Embryonic facial prominence (tissue), 1 donor: ENCODE data around the gene TMEM120A.

Experiments
- DNase-seq: peaks from one replicate; pipeline ENCODE4 v3.0.0-alpha.2; 2016; ENCODE audit errors: extremely low spot score

The TMEM120A gene

DNA sequence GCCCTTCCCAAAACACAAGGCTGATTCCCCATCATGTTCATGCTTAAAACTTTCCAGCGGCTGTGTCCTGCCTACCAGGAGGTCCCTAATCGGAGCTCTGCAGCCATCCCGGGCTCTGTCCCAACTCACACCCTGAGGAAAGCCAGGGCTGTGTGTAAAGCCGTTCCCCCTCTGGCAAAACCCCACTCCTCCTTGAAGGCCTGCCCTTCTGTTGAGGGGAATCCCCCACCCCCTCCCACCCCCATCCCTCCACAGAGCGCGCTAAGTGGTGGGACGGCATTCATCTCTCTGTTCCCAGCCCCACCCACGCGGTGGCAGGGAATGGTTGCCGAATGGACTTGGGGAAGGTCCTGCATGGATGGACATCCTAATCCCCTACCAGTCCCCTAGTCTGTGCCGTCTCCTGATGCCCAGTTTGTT, 667 bp upstream of the TMEM120A start:
- no peak for DNase-seq

DNA sequence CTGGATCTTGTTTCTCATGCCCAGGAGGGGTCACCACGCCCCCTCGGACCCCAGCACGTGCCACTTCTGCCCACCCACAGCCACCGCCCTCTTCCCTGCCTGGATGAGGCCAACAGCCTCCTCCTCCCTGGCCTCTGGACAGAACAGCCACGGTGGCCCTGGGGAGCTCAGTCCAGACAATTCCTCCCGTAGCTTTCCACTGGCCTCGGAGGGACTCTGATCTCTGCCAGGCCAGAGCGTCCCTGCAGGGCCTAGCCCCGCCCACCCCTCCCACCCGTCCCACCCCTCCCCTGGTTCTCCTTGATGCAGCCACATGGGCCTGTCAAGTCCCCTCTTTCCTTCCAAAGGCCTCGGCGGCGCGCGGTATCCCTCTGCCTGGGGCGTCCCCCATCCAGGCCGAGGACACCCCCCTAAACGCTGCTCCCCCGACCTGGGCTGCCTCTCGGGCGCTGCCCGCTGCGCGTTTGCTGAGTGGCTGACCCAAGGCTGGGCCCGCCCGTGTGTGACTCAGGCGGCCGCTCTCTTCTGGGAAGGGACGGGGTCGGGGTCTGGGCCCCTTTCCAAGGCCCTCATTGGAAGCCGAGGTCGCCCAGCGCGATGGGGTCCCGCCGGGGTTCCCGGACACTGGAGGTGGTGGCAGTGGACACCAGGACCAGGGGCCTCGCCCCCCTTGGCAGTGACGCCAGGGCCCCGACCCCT, 557 bp downstream of the TMEM120A start:
- no peak for DNase-seq

DNA sequence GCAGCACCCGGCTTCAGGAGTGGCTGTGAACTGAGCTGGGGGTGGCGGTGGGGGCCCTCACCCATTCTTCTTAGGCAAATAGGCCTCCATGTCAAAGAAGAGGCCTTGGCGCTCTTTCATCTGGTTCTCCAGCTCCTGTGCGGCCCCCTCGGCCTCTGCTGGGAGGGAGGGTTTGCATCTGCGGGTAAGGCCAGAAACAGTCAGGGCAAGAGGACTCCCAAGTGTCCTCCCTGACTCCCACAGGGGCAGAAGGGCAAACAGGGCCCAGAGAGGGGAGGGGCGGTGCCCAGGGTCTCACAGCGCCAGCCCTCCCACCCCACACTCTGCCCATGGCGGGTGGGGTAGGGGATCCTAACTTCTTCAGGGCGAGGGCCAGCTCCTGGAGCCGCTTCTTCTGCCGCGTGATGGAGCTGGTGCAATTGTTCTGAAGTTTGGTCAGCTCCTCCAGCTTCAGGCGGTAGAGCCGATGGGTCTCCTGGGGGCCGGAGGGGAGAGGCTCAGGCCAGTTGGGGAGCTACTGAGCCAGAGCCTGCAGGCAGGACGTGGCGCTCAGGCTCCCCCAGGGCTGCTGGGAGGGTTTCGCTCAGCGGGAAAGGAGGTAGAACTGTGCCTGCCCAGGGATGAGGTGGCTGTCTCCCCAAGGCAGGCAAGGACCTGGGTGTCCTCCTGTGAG, 2.2 kb downstream of the TMEM120A start:
- DNase-seq = no peak

DNA sequence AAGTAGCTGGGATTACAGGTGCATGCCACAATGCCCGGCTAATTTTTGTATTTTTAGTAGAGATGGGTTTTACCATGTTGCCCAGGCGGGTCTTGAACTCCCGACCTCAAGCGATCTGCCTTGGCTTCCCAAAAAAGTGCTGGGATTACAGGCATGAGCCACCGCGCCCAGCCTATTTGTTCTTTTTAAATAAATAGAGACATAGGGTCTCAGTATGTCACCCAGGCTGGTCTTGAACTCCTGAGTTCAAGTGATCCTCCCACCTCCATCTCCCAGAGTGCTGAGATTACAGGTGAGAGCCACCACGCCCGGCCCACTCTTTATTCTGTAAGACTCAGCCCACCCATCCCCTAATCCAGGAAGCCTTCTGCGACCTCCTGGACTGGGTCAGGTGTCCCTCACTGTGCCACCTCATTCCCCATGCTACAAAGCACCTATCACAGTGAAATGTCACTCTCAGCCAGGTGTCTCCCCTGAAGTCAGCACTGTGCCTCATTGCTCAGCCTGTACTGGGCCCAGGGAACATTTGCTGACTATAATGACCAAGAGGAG, 2.8 kb downstream of the TMEM120A start:
- DNase-seq = no peak

DNA sequence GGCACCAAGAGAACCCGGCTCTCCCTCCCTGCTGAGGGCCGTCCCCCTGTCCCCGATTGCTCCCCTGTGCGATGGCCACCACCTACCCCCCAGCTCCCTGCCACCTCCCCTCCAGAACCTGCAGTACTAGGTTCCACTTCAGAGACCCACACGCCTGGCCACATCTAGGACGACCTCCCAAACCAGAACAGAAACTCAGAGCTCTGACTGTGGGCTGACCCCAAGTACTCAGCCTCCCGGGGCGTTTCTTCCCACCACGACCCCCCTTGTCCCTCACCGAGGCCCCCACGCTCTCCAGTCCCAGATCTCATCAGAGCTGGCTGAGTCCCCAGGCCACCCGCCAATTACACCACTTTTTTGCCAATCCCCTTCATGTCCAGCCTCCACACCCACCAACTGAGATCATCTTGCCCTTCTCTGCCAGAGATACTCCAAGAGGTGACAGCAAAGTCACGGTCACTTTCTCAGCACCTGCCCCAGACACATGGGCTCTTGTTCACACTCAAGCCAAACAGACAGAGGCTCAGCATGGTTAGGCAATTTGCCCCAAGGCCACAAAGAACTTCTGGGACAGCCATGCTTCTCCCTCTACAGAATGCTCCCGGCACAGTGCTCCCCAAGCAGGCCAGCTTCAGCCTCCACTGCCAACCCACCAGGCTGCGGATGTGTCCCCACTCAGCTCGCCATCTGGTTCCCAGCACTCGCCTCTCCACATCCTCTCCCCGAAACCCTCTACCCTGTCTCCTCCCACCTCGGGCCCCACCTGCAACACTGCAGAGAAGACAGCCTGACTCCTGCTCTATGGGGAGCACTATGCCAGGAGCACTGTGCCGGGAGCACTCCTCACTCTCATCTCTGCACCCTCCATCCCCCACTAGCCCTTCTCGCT, 4.7 kb downstream of the TMEM120A start:
- DNase-seq = no peak

DNA sequence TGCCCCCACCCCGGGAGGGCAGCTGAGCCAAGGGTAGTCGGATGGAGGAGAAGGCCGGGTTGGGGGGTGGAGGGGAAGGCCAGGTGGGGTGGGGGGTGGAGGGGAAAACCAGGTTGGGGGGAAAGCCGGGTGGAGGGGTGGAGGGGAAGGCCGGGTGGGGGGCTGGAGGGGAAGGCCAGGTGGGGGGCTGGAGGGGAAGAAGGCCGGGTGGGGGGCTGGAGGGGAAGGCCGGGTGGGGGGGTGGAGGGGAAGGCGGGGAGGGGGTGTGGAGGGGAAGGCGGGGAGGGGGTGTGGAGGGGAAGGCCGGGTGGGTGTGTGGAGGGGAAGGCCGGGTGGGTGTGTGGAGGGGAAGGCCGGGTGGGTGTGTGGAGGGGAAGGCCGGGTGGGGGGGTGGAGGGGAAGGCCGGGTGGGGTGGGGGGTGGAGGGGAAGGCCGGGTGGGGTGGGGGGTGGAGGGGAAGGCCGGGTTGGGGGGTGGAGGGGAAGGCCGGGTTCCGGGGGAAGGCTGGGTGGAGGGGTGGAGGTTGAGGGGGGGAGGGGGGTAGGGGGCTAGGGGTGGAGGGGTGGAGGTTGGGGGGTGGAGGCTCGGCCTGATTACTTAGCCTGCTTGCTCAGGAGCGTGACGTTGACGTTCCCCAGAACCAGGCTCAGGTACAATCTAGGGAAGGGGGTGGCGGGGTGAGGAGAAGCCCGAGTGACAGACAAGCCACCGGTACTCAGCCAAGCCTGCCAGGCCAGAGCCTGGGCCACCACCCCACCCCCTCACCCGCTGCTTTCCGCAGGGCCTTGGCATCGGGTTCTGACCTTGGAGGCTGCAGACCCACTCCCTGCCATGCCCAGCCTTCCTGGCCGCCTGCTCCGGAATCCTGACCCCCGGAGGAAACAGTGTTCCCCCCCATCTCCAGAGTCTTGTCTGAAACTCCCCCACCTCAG, 5.6 kb downstream of the TMEM120A start:
- DNase-seq = no peak

DNA sequence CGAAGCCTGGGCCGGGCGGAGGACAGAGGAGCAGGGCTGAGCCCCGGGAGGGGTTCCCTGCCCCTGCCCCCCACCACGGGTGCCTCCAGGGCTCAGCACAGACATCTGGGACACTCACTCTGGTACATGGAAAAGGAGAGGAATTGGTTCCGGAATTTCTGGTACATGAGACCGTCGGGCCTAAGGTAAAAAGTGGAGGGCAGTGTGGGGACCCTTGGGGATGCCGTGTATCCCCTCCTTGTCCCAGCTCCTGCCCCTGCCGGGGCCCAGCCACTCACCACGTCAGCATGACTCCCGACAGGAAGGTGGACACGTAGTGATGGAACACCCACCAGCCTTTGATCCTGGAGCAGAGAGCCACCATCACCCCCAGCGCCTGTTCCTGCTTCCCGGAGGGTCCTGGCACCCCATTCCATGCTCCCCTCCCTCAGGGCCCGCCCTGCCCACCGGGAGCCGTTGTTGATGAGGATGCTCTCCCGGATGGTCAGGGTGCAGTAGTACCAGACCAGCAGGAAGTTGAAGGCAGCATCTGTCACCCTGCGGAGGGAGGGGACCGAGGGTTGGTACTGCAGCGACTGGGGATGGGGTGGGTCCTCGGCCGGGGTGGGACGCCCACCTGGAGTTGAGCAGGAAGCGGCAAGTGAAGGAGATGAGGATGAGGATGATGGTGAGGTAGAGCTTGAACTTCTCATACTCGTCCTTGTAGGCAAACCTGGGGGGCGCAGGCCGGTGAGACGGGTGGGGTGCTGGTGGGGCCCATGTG, 6.4 kb downstream of the TMEM120A start:
- DNase-seq = no peak

DNA sequence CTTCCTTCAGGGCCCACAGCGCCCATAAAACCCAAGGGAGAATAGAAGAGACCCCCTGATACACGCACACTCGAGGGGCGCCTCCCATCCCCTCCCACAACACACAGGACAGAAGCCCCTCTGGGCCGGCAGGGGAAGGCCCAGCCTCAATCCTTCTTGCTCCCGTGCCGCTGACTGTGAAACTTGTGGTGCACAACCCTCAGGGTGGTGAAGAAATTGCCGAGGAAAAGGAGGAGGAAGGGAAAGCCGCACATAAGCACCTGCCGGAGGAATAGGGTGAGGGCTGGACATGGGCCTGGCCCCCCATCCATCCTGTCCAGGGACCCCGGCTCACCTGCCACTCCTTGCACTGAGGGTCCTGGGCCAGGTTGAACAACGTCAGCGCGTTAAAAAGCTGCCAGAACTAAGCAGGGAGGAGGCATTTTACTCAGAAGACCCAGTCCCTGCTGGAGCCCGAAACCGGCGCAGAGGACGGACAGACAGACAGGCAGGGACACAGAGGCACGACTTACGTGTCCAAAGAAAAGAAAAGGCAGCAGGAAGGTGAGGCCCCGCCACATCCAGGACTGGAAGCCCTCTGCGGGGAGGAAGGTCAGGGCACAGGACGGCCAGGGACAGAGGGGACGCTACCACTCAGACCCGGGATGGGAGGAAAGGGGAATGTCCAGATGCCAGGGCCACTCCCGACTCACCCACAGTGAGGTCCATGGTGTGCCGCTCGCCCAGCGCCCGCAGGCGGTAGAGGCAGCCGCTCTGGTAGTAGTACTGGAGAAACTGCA, 7.2 kb downstream of the TMEM120A start:
- DNase-seq = no peak

DNA sequence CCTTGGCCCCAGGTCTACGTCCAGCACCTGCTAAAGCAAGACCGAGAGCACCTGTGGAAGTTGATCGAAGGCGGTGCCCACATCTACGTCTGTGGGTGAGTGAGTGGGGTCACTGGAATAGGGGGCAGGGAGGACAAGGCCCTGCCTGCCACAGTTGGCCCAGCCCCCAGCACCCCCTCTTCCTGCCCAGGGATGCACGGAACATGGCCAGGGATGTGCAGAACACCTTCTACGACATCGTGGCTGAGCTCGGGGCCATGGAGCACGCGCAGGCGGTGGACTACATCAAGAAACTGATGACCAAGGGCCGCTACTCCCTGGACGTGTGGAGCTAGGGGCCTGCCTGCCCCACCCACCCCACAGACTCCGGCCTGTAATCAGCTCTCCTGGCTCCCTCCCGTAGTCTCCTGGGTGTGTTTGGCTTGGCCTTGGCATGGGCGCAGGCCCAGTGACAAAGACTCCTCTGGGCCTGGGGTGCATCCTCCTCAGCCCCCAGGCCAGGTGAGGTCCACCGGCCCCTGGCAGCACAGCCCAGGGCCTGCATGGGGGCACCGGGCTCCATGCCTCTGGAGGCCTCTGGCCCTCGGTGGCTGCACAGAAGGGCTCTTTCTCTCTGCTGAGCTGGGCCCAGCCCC, 8.1 kb downstream of the TMEM120A start:
- DNase-seq = no peak

DNA sequence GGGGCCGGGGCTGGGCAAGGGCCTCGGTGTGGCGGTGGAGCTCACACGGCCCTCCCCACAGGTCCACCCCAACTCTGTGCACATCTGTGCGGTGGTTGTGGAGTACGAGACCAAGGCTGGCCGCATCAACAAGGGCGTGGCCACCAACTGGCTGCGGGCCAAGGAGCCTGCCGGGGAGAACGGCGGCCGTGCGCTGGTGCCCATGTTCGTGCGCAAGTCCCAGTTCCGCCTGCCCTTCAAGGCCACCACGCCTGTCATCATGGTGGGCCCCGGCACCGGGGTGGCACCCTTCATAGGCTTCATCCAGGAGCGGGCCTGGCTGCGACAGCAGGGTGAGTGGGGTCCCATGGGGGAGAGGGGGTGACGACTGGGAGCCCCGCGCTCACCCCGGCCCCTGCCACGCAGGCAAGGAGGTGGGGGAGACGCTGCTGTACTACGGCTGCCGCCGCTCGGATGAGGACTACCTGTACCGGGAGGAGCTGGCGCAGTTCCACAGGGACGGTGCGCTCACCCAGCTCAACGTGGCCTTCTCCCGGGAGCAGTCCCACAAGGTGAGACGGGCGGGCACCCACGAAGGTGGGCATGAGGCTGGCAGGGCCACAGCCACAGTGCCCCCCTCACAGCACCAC, 8.8 kb downstream of the TMEM120A start:
- DNase-seq = no peak

DNA sequence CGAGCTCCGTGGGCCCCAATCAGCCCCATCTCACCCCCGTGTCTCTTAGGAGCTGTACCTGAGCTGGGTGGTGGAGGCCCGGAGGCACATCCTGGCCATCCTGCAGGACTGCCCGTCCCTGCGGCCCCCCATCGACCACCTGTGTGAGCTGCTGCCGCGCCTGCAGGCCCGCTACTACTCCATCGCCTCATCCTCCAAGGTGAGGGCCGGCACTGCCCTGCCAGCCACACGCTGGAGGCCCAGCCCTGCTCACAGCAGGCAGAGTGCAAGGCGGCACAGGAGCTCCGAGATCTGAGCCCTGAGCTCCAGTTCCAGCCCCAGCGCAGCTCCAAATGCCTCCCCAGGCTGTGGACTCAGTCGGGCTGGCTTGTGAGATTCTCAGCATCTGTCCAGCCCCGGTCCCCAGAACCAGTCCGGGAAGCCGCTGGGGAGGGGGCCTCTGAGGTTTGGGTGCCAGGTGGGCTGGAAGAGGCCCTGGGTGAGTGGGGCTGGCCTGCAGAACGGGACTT, 9.3 kb downstream of the TMEM120A start:
- DNase-seq = no peak

DNA sequence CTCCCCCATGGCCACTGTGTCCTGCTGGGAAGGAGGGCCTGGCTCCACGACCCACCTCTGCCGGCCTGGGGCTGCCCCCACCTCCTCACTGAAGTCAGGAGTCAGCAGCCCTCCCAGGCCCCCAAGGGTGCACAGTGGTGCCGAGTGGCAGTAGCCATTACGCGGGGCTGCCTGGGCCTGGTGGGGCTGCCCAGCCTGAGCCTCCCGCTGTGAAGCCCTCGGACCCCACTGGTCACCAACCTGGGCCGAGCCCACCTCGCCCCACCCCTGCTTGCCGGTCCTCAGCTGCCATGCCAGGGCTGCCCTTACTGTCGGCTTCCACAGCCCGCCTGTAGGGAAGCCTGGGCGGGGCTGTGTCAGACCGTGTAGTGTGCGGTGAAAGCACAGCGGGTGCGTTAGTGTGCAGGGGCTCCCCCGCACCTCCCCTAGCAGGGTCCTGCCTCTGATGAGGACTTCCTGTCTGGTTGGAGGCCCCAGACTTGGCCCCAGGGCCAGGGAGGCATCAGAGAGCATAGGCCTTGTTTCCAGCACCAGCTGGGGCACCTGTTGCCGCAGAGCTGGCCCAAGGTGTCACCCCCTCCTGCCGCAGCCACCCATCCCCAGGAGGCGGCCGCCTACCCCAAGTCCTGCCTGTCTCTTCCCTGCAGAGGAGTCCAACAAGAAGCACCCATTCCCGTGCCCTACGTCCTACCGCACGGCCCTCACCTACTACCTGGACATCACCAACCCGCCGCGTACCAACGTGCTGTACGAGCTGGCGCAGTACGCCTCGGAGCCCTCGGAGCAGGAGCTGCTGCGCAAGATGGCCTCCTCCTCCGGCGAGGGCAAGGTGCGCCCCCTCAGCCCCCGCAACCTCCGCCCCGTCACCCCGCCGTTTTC, 10.0 kb downstream of the TMEM120A start:
- DNase-seq = no peak

DNA sequence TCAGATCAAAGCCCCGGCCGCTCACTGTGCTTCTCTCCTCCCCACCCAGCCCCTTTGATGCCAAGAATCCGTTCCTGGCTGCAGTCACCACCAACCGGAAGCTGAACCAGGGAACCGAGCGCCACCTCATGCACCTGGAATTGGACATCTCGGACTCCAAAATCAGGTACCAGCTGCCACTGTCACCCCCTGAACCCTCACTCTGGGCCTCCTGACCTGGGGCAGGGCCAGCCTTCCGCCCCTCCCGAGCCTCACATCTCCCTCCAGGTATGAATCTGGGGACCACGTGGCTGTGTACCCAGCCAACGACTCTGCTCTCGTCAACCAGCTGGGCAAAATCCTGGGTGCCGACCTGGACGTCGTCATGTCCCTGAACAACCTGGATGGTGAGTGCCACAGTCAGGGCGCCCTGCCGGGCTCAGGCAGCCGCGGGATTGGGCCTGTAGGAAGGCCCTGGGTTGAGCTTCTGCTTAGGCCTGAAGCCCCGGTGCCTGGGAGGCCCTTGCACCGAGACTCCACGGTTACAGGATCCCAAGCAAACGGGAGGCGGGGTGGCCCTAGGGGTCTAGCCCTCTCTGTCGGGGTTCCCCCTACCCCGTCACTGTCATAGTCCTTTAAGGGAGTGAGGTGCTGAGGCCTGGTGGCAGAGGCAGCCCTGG, 10.8 kb downstream of the TMEM120A start:
- DNase-seq = no peak

DNA sequence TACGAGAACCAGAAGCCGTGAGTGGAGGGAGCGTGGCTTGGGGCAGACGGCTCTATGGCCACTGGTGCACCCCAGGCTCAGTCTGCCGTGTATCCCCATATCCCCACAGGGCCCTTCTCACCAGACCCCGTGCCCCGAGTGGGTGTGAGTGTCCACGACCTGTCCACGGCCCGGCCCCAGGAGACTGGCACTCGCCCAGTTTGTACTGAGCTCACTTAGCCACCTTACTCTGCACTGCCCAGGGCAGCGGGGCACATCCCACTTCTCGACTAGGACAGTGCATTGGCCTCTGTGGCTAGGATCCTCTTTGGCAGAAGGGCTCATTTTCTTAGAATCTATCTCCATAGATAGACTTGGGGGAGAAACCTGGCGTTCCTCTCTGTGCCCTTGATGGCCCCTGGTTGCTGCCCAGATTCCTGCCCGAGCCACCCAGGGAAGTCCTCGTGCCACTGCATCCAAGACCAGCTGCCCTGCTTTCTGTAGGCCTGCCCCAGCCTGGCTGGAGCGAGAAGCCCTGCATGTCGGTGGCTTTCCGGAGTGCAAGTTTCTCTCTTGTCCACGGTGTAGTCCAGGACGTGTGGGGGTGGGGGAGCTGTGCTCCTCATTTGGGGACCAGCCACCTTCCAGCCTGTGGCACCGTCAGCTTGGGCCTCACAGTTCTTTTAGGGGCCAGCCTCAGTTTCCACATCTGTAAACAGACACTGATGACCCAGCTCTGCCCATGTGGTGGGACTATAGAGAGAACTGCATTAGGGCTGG, 11.9 kb downstream of the TMEM120A start:
- no peak for DNase-seq

DNA sequence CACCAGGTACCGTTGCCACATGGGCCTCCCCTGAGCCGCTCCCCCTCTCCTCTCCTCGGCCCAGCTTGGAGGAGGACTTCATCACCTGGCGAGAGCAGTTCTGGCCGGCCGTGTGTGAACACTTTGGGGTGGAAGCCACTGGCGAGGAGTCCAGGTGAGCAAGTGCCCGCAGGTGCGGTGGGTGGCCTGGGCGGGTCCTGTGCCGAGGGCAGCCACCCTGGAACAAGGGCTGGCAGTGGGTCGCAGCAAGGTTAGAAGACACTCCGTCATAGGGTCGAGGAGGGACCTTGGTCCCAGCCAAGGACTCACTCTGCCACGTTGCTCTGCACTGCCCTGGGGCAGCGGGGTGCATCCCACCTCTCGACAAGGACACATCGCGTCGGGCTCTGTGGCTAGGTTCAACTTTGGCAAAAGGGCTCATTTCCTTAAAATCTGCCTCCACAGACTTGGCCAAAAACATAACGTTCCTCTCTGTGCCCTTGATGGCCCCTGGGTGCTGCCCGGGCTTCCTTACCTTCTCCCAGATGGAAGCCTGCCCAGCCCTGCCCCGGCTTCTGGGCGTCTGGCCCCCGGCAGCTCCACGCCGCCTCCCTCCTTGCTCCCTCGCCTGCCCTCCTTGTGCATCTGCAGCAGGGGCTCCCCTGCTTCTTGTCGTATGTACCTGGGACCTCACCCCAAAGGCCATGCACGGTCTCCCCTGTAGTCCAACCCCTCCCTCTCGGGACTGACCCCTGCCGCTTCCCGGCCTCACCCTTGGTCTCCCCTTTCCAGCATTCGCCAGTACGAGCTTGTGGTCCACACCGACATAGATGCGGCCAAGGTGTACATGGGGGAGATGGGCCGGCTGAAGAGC, 12.7 kb downstream of the TMEM120A start:
- no peak for DNase-seq

DNA sequence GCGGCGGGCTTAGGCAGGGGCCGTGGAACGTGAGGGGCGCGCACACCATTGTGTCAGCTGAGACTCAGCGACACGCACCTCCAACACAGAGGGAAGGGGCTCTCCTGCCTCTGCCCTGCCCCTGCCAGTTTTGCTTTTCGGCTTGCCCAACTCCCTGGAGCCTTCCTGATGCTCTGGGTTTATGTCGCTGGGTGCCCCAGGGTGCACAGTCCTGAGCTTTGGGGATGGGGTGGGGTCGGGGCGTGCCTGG, 13.3 kb downstream of the TMEM120A start:
- no peak for DNase-seq
